Renal pelvis (tissue), 4 donors: ENCODE measurements around the gene CTTNBP2NL. TPM values are rescaled to one million over a fixed set of nuclear protein-coding genes. Genes with fewer than 3 reads are reported as not detected.
"Not testable (repeated sequence)": the region's sequence is repeated elsewhere in the genome, so short reads cannot be mapped to it uniquely, and the experiment has no call there.

Source experiments
- DNase-seq: peaks from one replicate; pipeline ENCODE4 v3.0.0-alpha.2; 2013
- polyA plus RNA-seq, 3 donors: library from polyadenylated mRNA; unstranded; fragments of 120-200 nt; gene quantifications; one replicate each; pipeline ENCODE4 v1.2.1, GENCODE V29; 2013; ENCODE audit not compliant: insufficient read length in 3 of 3

CTTNBP2NL gene
- polyA plus RNA-seq, 3 donors: 36.5 to 42.3 (median 42.1) TPM

- DNase-seq: no peak
These were observed 62.7 kb downstream of the CTTNBP2NL start for GRCh38 chr1:112458756-112459155.

- DNase-seq: no peak
These were observed 64.6 kb downstream of the CTTNBP2NL start for GRCh38 chr1:112460615-112461014.

DNA sequence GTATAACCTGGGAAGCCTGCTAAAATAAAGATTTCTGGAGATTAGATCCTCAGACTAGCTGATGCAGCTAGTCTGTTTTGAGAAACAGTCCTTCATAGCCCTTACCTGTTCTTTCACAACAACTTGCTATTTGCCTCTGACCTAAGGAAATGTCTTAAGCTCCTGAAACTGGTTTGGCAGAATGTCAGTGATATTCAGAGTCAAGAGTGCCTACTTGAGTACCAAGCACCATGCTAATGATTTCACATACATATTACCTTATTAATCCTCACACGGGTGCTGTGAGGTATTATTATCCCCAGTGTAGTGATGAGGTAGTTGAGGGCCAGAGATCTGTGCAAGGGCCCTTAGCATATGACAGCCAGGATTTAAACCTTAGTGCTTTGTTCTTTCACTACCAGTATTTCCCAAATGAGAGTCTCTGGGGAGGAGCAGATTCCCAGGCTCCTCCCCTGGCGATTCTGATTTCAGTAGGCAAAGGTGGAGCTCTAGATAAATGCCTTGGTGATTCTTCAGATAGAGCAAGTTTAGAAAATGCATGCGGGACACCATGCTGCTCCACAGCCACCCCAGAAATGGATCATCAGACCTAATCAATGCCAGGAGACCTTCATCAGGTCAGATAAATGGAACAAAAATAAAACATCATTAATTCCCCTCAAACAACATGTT, 65.3 kb downstream of the CTTNBP2NL start:
- no peak for DNase-seq

DNA sequence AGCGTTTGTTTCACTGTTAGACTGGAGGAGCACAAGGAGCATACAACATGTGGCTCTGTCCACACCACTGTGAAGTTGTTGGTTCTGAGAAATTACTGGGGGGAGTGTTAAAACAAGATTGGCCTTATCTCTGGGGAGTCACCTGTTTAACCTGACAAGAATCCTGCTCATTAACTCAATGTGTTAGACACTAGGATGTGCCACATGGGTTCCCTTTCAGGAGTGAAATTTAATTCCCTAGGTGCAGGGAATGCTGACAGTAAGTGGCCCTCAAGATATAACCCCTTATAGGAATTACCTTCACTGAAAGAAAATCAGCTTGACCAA, 66.9 kb downstream of the CTTNBP2NL start:
- no peak for DNase-seq

DNA sequence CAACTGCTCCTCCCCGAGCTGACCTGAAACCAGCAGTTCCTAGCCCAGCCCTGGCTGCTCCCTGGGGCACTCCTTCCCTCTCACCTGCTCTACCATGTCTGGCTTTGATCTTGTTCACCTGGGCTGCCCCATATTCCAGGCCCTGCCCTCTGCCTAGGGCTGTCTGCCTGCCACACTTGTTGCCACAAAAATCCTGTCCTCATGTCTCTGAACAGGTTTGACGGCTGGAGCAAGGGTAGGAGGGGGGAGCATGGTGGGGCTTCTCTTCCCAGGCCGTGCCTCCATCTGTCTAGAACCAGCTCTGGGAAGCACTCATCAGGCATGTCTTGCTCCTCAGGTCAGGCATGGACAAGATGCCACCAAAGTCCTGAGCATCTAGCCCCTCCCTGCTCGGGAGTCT, 68.5 kb downstream of the CTTNBP2NL start:
- no peak for DNase-seq

DNA sequence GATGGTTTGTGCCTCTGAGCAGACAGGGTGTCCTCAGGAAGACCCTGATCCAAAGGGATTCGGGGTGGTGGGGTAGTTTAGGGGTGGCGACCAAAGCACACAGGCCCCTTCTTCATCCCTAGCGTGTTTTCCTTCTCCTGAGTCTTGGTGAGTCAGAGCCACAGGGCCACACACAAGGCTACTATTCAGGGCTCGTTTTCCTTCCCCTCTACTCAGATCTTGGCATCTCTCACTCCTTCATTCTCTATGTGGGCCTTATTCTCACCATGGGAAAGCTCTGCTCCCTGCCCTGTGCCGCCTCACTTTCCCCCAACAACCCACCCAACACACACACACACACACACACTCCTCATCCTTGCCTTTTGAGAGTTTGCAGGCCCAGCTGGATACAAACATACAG, 69.1 kb downstream of the CTTNBP2NL start:
- no peak for DNase-seq

GRCh38 chr1:112466078-112466660, 70.2 kb downstream of the CTTNBP2NL start:
- DNase-seq: peak; percentile 88

GRCh38 chr1:112470324-112470723, 74.3 kb downstream of the CTTNBP2NL start:
- not testable (repeated sequence) for DNase-seq

DNA sequence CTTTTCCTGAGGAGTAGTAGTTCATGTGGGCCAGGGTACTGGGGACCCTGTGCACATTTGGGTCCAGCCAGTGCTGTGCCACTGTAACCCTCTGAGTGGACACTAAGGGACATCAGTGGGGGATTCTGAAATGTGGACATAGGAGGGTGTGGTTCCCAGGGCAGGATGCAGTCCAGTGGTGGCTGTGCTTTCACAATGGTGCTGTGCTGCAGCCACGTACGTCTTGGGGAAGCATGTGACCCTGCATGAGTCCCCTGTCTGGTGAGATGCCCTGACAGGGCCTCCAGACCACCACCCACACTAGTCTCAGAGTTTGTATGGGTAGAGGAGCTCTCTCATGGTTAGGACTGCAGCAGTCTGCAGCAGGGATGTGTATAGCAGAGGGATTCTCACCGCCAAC, 75.0 kb downstream of the CTTNBP2NL start:
- DNase-seq: no peak

DNA sequence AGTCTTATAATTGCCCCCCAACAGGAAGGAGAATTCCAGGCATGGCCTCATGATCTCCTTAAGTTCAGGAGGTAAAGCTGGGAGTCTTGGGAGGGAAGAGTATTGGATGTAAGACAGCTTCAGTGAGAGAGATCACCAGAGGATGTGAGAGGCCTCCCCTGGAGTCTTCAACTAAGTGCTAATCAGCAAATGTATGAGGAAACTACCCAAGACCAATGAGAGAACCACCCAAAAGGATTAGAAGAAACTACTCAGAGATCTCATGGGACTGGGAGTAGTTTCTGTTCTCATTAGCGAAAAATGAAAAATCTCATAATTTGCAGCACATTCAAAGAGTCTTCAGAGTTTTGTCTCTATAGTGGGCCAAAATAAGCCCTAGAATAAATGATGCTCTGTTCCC, 76.1 kb downstream of the CTTNBP2NL start:
- DNase-seq: no peak

DNA sequence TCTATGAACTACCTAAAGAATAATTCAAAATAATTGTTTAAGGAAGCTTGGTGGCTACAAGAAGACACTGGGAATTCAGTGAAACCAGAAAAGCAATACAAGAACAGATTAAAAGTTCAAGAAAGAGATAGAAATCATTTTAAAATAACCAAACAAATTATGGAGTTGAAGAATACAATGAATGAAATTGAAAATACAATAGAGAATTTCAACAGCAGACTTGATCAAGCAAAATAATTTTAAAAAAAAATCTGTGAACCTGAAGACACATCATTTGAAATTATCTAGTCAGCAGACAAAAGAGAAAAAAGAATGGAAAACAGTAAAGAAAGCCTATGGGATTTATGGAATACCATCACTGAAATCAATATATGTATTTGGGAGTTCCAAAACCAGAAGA, 81.5 kb downstream of the CTTNBP2NL start:
- DNase-seq: no peak

- DNase-seq: no peak
These were observed 82.3 kb downstream of the CTTNBP2NL start for GRCh38 chr1:112478314-112478713.

GRCh38 chr1:112486063-112486462, 90.0 kb downstream of the CTTNBP2NL start:
- DNase-seq: not testable (repeated sequence)

GRCh38 chr1:112487686-112488085, 91.7 kb downstream of the CTTNBP2NL start:
- not testable (repeated sequence) for DNase-seq

DNA sequence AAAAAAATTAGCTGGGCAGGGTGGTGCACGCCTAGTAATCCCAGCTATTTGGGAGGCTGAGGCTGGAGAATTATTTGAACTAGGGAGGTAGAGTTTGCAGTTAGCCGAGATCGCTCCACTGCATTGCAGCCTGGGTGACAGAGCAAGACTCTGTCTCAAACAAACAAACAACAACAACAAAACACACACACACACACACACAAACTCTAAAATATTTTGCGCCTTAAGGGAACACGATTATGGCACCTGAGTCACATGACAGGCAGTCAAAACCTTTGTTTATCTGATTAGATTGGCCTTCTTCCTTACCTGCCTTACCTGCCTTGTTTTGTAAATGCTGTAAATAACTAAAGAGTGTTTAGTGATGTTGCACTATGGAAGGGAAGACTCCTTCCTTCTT, 92.1 kb downstream of the CTTNBP2NL start:
- DNase-seq: no peak

- DNase-seq: no peak
These were observed 96.1 kb downstream of the CTTNBP2NL start for GRCh38 chr1:112492076-112492475.

DNA sequence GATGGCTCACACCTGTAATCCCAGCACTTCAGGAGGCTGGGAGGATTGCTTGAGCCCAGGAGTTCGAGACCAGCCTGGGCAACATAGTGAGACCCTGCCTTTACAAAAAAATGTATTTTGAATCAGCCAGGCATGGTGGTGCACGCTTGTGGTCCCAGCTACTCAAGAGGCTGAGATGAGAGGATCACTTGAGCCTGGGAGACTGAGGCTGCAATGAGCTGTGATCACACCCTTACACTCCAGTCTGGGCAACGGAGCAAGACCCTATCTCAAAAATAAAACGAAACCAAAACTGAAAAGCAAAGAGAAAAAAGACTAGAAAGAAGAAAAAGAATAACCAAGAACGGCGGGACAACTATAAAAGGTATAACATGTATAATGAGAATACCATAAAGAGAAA, 97.3 kb downstream of the CTTNBP2NL start:
- DNase-seq: no peak

DNA sequence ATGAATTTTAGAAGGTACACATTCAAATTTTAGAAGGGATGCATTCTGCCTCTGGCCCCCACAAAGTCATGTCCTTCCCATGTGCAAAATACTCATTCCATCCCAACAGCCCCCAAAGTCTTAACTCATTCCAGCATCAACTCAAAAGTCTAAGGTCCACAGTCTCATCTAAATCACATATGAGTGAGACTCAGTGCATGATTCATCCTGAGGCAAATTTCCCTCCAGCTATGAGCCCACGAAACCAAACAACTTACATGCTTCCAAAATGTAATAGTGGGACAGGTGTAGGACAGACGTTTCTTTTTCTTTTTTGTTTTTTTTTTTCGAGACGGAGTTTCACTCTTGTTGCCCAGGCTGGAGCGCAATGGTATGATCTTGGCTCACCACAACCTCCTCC, 100.3 kb downstream of the CTTNBP2NL start:
- no peak for DNase-seq

DNA sequence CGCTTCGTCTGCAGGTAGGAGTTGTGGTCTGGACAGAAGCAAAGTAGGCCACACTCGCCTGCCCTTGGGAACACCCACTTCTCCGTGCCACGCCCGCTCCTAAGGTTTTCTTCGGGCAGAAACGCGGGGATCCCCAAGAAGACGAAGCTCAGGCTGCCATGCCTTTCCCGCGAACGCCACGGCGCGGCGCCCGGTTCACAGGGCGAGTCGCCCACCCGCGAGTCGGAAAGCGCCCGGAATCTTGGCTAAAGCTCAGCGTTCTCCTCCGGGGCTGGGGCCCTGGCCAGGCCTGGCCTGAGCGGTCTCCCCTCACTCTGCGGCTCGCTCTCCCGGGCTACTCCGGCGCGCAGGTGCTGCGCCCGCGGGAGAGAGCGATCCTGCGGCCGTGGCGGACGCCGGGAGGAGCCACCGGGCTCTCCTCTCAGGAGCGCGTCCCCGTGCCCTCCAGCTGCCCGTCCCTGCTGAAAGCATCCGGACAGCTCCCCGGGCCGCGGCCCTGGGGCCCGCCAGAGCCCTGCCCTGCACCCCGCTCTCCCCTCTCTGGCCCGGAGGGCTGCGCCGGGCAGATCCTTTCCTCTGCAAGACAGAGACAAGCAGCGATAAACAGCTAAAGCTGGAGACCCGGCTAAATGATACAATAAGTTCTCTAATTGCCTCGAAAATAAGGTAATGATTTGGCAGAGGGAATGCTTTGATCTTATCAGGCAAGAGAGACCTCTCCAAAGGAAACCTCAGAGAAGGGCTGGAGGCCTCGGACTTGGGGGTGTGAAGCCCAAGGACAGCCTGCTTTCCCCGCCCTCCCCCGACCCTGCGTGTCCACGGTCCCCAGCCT, 106.0 kb downstream of the CTTNBP2NL start:
- DNase-seq: peak; percentile 46

- no peak for DNase-seq
These were observed 106.8 kb downstream of the CTTNBP2NL start for GRCh38 chr1:112502826-112503225.

DNA sequence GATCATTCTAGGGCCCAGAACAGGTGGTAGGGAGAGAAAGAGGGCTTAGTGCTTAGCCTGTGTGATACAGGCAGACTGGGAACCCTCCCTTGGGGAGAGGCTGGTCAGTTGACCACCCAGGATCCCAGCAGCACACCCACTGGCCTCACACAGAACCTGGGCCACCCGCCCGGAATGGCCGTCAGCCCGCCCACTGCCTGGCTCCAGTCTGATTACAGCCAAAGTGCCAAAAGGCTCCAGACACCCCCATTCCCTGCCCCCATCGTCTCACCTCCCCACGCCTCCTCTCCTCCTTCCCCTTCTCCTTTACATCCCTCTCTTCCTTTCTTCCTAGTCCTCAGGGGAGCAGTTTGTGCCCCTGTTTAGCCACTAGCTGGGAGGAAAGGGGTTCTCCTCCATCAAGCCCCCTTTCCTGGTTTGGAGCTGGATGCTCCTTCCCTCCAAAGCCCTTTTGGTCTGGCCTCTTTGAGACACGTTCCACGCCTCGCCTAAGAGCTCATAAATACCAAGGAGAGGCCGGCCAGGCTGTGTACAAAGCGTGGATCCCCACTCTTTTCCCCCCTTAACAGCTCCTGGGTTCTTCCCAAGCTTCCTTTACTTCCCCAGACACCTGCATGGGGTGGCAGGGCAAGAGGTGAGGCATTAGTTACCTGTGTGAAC, 108.1 kb downstream of the CTTNBP2NL start:
- no peak for DNase-seq

DNA sequence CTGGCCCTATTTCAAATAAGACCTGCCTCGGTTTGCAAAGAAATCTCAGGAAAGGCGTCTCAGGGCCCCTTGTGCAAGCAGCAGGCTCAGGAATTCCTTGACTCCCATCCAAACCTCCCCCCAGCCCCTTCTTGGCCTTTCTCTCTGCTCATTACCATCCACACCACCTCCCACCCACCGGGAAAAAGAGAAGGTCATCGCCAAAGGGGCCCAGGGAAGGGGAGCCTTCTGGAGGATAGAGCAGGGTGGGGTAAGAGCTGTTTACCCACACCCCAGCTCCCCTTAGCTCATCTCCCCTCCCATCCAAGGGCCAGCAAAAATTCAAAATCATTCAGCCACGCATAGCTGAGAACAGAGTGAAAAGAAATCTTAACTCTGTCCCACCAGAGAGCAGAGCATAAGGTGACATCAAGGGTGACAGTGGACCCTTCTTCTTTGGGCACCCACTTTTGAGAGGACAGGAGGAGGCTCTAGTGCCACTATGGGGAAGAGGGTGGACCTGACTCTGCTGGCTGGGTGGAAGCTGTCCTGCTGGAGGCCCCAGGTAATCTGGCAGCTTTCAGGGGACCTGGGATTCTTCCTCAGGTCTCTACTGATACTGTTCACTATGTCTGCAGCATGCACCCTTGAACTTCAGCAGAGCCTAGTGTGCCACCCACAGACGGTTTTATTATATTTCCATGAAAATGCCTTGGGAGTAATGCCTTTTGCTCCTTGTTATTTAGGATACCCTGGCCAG, 108.8 kb downstream of the CTTNBP2NL start:
- DNase-seq: no peak
